Rectal smooth muscle tissue (tissue), 1 donor: ENCODE results near the gene PIK3R5.

Experiments used
- H3K27ac ChIP-seq: one replicate; pipeline ENCODE4 v1.7.0; 2013; ENCODE audit warnings: low read depth, low read length, inconsistent platforms
- H3K27me3 ChIP-seq: one replicate; pipeline ENCODE4 v1.7.0; 2013; ENCODE audit warnings: low read length; ENCODE audit not compliant: control insufficient read depth, insufficient read depth
- H3K36me3 ChIP-seq: one replicate; pipeline ENCODE4 v1.7.0; 2013; ENCODE audit warnings: low read length; ENCODE audit not compliant: control insufficient read depth, insufficient read depth
- H3K4me1 ChIP-seq: one replicate; pipeline ENCODE4 v1.7.0; 2013; ENCODE audit warnings: low read length; ENCODE audit not compliant: control insufficient read depth, insufficient read depth
- H3K4me3 ChIP-seq: one replicate; pipeline ENCODE4 v1.7.0; 2013; ENCODE audit warnings: low read length
- H3K9ac ChIP-seq: one replicate; pipeline ENCODE4 v1.7.0; 2013; ENCODE audit warnings: low read length

PIK3R5 gene

GRCh38 chr17:8894673-8895578 is 70.6 kb downstream of the PIK3R5 start:
- Histone ChIP-seq H3K27ac (no peak overlapping the region), H3K9ac (no peak overlapping the region), H3K27me3 (no peaks in the 10 kb centered on the region), H3K4me3 (no peak overlapping the region), H3K4me1 (no peaks in the 10 kb centered on the region), H3K36me3 (no peaks in the 10 kb centered on the region)

GRCh38 chr17:8894202-8894671 is 71.3 kb downstream of the PIK3R5 start:
- Histone ChIP-seq H3K9ac (no peak overlapping the region), H3K4me1 (no peaks in the 10 kb centered on the region), H3K36me3 (no peaks in the 10 kb centered on the region), H3K27ac (no peak overlapping the region), H3K27me3 (no peaks in the 10 kb centered on the region), H3K4me3 (no peak overlapping the region)

GRCh38 chr17:8893621-8894201 is 71.8 kb downstream of the PIK3R5 start:
- no peaks in the 10 kb centered on the region for H3K4me1 ChIP-seq

GRCh38 chr17:8893059-8893458 is 72.4 kb downstream of the PIK3R5 start:
- no peaks in the 10 kb centered on the region for H3K27me3 ChIP-seq
- H3K36me3 ChIP-seq: no peaks in the 10 kb centered on the region

More at GRCh38 chr17:8893621-8894201, 71.8 kb downstream of the PIK3R5 start:
- H3K27me3 ChIP-seq: no peaks in the 10 kb centered on the region
- no peak overlapping the region for H3K9ac ChIP-seq
- no peaks in the 10 kb centered on the region for H3K36me3 ChIP-seq
- no peak overlapping the region for H3K27ac ChIP-seq
- H3K4me3 ChIP-seq: no peak overlapping the region

DNA sequence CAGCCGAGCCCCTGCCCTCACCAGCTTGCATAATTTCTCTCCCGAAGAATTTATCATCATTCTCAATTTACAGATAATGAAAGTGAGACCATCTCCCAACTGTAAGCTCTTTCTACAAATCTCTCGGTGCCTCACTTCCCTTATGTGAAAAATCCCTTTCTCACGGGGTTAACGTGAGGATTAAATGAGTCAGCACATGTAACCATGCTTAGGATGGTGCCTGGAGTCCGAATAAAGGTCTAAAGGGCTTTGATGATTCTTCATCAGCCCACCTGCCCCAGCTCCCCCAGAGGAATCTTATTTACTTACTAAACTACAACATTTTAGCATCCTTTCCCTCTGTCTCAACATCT is 73.2 kb downstream of the PIK3R5 start:
- no peaks in the 10 kb centered on the region for H3K36me3 ChIP-seq
- no peak overlapping the region for H3K4me3 ChIP-seq
- H3K4me1 ChIP-seq: no peaks in the 10 kb centered on the region
- no peaks in the 10 kb centered on the region for H3K27me3 ChIP-seq
- H3K27ac ChIP-seq: no peak overlapping the region
- no peak overlapping the region for H3K9ac ChIP-seq

More at GRCh38 chr17:8893059-8893458, 72.4 kb downstream of the PIK3R5 start:
- Histone ChIP-seq H3K4me1 (no peaks in the 10 kb centered on the region), H3K9ac (no peak overlapping the region), H3K4me3 (no peak overlapping the region), H3K27ac (no peak overlapping the region)

DNA sequence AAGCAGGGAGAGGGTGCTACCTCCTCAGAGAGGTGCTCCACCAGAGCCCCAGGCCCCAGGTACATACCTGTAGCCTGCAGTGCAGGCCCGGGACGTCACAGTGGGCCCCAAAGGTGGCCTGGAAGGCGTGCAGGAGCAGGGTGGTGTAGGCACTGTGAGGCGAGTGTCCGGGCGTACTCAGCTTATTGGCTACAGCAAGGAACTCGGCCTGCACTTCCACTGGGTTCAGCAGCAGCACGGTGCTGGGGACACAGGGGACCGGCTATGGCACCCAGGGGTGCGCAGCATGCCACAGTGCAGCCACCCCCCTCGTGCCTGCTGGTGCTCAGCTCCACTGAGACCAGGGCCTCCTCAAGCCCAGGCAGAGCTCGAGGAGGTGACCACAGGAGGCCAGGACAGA is 74.8 kb downstream of the PIK3R5 start:
- H3K4me1 ChIP-seq: no peaks in the 10 kb centered on the region
- H3K27ac ChIP-seq: no peak overlapping the region
- H3K27me3 ChIP-seq: no peaks in the 10 kb centered on the region
- H3K9ac ChIP-seq: no peak overlapping the region
- H3K4me3 ChIP-seq: no peak overlapping the region
- no peaks in the 10 kb centered on the region for H3K36me3 ChIP-seq

- Histone ChIP-seq H3K4me1 (no peaks in the 10 kb centered on the region), H3K27ac (no peak overlapping the region), H3K36me3 (no peaks in the 10 kb centered on the region), H3K9ac (no peak overlapping the region), H3K4me3 (no peak overlapping the region), H3K27me3 (no peaks in the 10 kb centered on the region)
Measured at GRCh38 chr17:8889458-8890210, 75.9 kb downstream of the PIK3R5 start.

- no peak overlapping the region for H3K27ac ChIP-seq
- no peaks in the 10 kb centered on the region for H3K27me3 ChIP-seq
Measured at GRCh38 chr17:8888704-8889302, 76.7 kb downstream of the PIK3R5 start.

DNA sequence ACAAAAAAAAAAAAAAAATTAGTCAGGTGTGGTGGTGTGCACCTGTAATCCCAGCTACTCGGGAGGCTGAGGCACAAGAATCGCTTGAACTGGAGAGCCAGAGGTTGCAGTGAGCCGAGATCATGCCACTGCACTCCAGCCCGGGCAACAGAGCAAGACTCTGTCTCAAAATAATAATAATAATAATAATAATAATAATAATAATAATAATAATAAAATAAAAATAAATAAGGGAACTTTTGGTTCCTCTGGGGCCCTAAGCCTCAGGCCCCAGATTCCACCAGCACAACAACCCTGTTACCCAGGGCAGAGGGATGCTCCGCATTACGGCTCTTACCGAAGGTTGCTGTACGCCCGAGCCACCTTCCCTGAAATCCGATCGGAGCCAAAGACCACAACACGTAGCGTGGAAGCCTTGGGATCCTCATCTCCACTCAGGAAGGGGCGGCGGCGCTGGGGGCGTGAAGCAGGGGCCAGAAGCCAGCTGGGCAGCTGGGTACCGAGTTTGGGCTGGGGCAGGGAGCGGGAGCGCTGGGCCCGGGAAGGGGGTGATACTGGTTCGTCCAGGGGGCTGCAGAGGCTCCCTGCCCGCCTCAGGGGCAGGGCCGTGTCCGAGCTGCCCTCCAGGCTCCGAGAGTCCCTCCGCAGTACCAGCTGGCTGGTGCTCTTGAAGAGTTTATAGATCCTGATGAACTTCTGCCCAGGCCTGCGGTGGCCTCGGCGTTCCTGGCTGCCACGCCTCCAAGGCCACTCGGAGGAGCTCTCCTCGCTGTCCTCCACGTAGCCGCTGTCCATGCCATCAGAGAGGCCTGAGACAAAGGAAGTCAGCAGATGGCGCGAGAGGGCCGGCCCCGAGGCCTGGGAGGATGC is 77.4 kb downstream of the PIK3R5 start:
- Histone ChIP-seq H3K27me3 (no peaks in the 10 kb centered on the region), H3K9ac (no peak overlapping the region), H3K27ac (no peak overlapping the region), H3K4me1 (no peaks in the 10 kb centered on the region), H3K36me3 (no peaks in the 10 kb centered on the region), H3K4me3 (no peak overlapping the region)

More at GRCh38 chr17:8888704-8889302, 76.7 kb downstream of the PIK3R5 start:
- H3K9ac ChIP-seq: no peak overlapping the region
- H3K36me3 ChIP-seq: no peaks in the 10 kb centered on the region
- no peak overlapping the region for H3K4me3 ChIP-seq
- no peaks in the 10 kb centered on the region for H3K4me1 ChIP-seq

- Histone ChIP-seq H3K27ac (no peak overlapping the region), H3K36me3 (no peaks in the 10 kb centered on the region), H3K4me1 (no peaks in the 10 kb centered on the region), H3K4me3 (no peak overlapping the region), H3K27me3 (no peaks in the 10 kb centered on the region), H3K9ac (no peak overlapping the region)
Measured at GRCh38 chr17:8887301-8887700, 78.2 kb downstream of the PIK3R5 start.

DNA sequence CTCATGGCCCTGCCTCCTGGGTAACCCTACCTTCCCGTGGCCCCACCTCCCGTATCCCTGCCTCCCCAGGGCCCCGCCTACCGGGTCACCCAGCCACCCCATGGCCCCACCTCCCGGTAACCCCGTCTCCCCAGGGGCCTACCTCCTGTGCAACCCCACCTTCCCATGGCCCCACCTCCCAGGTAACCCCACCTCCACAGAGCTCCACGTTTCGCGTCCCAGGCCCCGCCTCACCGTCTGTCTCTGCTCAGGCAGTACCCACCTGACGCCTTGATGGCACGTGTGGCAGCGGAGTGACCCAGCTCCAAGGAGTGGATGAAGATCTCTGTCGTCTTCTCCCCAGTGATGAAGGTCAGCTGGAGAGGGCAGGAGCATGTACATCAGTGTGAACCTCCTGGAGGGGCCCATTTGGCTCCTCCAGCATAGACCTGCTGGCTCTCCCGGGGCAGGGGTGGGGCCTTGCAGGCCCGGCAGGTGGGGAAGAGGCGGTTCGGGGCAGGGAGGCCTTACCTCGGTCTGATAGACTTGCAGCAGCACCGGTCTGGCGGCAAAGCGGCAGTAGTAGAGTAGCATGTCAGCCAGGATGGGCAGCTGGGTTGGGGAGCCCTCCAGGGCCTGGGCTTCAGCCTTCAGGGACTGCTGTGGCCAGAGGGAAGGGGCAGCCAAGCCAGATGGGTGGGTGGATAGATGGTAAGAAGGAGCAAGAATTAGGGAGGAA is 79.4 kb downstream of the PIK3R5 start:
- Histone ChIP-seq H3K27ac (no peak overlapping the region), H3K4me1 (no peaks in the 10 kb centered on the region), H3K27me3 (no peaks in the 10 kb centered on the region), H3K9ac (no peak overlapping the region), H3K4me3 (no peak overlapping the region), H3K36me3 (peaks cover 5% of the 10 kb centered on the region)
